ENCODE measurements around the gene DLEU7. TPM values are rescaled to one million over a fixed set of nuclear protein-coding genes. Genes with fewer than 3 reads are reported as not detected.

The DLEU7 gene
- total RNA-seq, 1 experiment from 2014 or later: not detected

DNA sequence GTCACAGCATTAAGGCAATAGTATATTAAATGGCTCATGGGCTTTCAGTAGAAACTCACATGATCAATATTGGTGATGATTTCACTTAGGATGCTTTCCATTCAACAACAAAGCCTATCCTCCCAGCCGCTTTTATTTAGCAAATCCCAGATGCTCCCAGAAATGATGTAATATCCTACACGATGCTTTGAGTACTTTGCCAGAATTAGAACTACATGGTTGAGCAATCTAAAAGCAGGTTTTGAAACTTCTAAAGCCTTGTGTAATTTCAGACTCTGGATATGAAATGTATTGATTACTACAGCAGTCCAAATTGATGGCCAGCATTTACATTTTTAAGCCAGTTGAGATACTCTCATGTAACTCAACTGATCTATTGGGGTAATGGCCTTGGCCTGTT, 13.6 kb downstream of the DLEU7 start:
- no peak overlapping the region for H3K27ac Mint-ChIP-seq (ENCODE audit: unreplicated experiment)

GRCh38 chr13:50829226-50829625, 14.3 kb downstream of the DLEU7 start:
- peaks cover 24% of the 10 kb centered on the region for H3K27me3 Mint-ChIP-seq (ENCODE audit: unreplicated experiment)
- CTCF ChIA-PET: no interaction called here
- TF ChIP-seq, protein P1, sequence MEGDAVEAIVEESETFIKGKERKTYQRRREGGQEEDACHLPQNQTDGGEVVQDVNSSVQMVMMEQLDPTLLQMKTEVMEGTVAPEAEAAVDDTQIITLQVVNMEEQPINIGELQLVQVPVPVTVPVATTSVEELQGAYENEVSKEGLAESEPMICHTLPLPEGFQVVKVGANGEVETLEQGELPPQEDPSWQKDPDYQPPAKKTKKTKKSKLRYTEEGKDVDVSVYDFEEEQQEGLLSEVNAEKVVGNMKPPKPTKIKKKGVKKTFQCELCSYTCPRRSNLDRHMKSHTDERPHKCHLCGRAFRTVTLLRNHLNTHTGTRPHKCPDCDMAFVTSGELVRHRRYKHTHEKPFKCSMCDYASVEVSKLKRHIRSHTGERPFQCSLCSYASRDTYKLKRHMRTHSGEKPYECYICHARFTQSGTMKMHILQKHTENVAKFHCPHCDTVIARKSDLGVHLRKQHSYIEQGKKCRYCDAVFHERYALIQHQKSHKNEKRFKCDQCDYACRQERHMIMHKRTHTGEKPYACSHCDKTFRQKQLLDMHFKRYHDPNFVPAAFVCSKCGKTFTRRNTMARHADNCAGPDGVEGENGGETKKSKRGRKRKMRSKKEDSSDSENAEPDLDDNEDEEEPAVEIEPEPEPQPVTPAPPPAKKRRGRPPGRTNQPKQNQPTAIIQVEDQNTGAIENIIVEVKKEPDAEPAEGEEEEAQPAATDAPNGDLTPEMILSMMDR (IDR thresholded peaks at IDR 0.05; ENCODE audit: unreplicated experiment): no peak
- H3K4me3 Mint-ChIP-seq (ENCODE audit: low read depth, unreplicated experiment): no peak overlapping the region
- no peak overlapping the region for H3K27ac Mint-ChIP-seq (ENCODE audit: unreplicated experiment)
- peaks cover 3% of the 10 kb centered on the region for H3K9me3 Mint-ChIP-seq (ENCODE audit: low read depth, unreplicated experiment)
- BruUV-seq (replicated peaks): no TSS peak
- intact Hi-C loops (cut with micrococcal nuclease; ENCODE audit: unreplicated experiment): no loop called here
- H3K36me3 Mint-ChIP-seq (ENCODE audit: insufficient read depth, unreplicated experiment): no peaks in the 10 kb centered on the region
- H3K4me1 Mint-ChIP-seq (ENCODE audit: low read depth, unreplicated experiment): no peaks in the 10 kb centered on the region
- DNase-seq: no peak

More for the DNA sequence above, 13.6 kb downstream of the DLEU7 start:
- H3K9me3 Mint-ChIP-seq (ENCODE audit: low read depth, unreplicated experiment): peaks cover 3% of the 10 kb centered on the region
- intact Hi-C loops (cut with micrococcal nuclease; ENCODE audit: unreplicated experiment): no loop called here
- CTCF ChIA-PET: no interaction called here
- no peaks in the 10 kb centered on the region for H3K36me3 Mint-ChIP-seq (ENCODE audit: insufficient read depth, unreplicated experiment)
- no peak overlapping the region for H3K4me3 Mint-ChIP-seq (ENCODE audit: low read depth, unreplicated experiment)
- TF ChIP-seq, protein P1 (IDR thresholded peaks at IDR 0.05; ENCODE audit: unreplicated experiment): no peak
- H3K27me3 Mint-ChIP-seq (ENCODE audit: unreplicated experiment): peaks cover 24% of the 10 kb centered on the region
- no peak for DNase-seq
- no TSS peak for BruUV-seq (replicated peaks)
- no peaks in the 10 kb centered on the region for H3K4me1 Mint-ChIP-seq (ENCODE audit: low read depth, unreplicated experiment)

GRCh38 chr13:50826035-50826434, 17.5 kb downstream of the DLEU7 start:
- H3K27me3 Mint-ChIP-seq (ENCODE audit: unreplicated experiment): peaks cover 5% of the 10 kb centered on the region
- H3K36me3 Mint-ChIP-seq (ENCODE audit: insufficient read depth, unreplicated experiment): no peaks in the 10 kb centered on the region
- no TSS peak for BruUV-seq (replicated peaks)
- no peaks in the 10 kb centered on the region for H3K9me3 Mint-ChIP-seq (ENCODE audit: low read depth, unreplicated experiment)
- H3K4me1 Mint-ChIP-seq (ENCODE audit: low read depth, unreplicated experiment): no peaks in the 10 kb centered on the region
- CTCF ChIA-PET: no interaction called here
- no peak overlapping the region for H3K27ac Mint-ChIP-seq (ENCODE audit: unreplicated experiment)
- H3K4me3 Mint-ChIP-seq (ENCODE audit: low read depth, unreplicated experiment): no peak overlapping the region
- no peak for DNase-seq
- intact Hi-C loops (cut with micrococcal nuclease; ENCODE audit: unreplicated experiment): no loop called here
- TF ChIP-seq, protein P1 (IDR thresholded peaks at IDR 0.05; ENCODE audit: unreplicated experiment): no peak

GRCh38 chr13:50812242-50812641, 31.2 kb downstream of the DLEU7 start:
- no peak overlapping the region for H3K4me3 Mint-ChIP-seq (ENCODE audit: low read depth, unreplicated experiment)
- CTCF ChIA-PET: no interaction called here
- no peak for DNase-seq
- no TSS peak for BruUV-seq (replicated peaks)
- intact Hi-C loops (cut with micrococcal nuclease; ENCODE audit: unreplicated experiment): no loop called here
- no peaks in the 10 kb centered on the region for H3K9me3 Mint-ChIP-seq (ENCODE audit: low read depth, unreplicated experiment)
- no peaks in the 10 kb centered on the region for H3K4me1 Mint-ChIP-seq (ENCODE audit: low read depth, unreplicated experiment)
- no peak overlapping the region for H3K27ac Mint-ChIP-seq (ENCODE audit: unreplicated experiment)
- TF ChIP-seq, protein P1 (IDR thresholded peaks at IDR 0.05; ENCODE audit: unreplicated experiment): no peak
- no peaks in the 10 kb centered on the region for H3K27me3 Mint-ChIP-seq (ENCODE audit: unreplicated experiment)
- no peaks in the 10 kb centered on the region for H3K36me3 Mint-ChIP-seq (ENCODE audit: insufficient read depth, unreplicated experiment)

Data from Calu3 (cell line).